ENCODE data around the gene NR5A2.

NR5A2 gene

DNA sequence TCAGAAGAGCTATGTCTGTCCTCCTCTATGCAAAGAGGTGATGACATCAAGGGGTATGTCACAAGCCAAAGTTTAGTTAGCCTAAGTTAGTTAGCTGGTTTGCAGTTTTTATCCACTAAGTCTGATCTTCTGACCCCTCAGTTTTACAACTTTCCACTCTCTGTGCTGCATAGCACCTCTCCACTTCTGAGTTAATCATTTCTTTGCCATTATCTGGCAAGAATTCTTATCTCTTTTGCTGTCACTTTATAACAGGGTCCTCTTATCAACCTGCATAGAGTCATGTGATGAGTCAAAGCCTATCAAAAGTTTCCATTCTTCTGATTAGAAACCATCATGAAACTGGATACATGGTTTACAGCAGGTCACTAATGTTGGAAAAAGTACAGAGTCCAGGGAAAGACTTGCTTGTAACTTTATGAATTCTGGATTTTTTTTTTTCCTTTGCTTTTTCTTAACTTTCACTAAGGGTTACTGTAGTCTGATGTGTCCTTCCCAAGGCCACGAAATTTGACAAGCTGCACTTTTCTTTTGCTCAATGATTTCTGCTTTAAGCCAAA lies at the start of gene NR5A2:
Gene NR5A2 (plus strand): TSS at position 447 of the 560 bp plus-strand sequence. CDS start 138 bp downstream, outside the sequence.
- DNase-seq (ENCODE audit: extremely low spot score, insufficient read length, low read depth) (no peak), FAIRE-seq (peak; percentile 9)

DNA sequence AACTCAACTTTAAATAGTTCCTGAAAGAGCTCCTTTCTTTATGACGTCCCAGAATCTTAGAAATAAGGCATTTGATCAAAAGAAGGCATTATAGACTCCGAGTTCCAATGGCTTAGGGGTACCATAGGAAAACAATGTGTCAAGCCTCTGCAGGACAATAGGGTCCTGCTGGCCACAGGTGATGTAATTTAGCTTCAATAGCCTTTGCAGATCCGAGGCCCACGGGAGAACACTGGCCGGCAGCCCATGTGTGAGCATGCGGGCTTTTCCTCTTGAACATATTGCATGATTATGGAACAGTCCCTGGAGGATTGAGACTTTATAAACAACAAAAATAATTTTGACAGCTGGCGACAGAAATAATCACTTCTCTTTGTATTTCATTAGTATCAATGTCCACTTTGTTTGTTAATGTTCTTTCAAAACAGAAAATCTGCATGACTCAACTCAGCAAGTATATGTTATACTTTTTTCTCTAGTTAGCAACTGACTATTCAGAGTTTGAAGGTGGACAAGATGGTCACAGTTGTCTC lies 49.0 kb upstream of the NR5A2 start:
- DNase-seq (ENCODE audit: extremely low spot score, insufficient read length, low read depth) (no peak), FAIRE-seq (no peak)

DNA sequence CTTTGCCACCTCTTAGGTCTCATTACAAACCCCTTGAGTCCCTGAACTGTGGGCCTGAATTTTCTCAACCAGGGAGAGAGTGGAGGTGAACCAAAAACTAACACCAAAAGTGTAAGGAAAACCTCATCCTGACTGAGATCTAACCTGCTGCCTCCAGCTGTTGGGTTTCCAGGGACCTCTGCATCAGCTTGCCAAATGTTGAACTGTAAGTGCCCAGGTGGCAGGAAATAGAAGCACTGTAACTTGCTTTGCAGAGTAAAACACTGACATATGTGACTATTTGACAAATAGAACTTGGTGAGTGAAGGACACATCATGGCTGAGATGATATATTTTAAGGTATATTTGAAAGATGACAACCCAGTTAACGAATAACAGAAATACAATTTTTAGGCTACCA lies 48.4 kb upstream of the NR5A2 start:
- no peak for FAIRE-seq
- no peak for DNase-seq (ENCODE audit: extremely low spot score, insufficient read length, low read depth)

DNA sequence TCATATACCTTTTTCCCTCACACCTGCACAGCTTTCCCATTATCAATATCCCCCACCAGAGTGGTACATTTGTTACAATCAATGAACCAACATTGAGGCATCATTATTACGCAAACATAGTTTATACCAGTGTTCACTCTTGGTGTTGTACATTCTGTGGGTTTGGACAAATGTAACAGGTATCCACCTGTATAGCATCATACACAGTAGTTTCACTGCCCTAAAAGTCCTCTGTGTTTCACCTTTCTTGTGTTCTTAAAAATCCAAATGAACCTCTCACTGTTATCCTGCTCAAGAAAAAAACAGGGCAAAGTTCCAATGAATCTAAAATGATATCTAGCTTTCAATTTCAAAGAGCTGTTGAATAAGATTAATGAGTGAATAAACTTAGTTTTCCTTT lies 45.9 kb upstream of the NR5A2 start:
- FAIRE-seq, result no peak
- DNase-seq (ENCODE audit: extremely low spot score, insufficient read length, low read depth), result no peak

DNA sequence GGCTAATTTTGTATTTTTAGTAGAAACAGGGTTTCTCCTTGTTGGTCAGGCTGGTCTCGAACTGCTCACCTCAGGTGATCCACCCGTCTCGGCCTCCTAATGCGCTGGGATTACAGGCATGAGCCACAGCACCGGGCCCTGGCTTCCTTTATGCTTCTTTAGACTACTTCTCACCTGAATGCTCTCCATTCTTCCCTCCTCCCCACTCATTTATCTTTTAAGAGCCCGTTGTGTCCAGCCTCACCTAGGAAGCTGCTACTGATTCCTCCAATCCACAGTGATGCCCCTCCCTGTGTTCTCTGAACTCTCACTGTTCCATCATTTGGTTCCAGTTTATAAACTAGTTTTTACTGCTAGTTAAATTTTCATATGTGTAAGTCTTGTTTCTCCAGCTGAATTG lies 44.9 kb upstream of the NR5A2 start:
- no peak for FAIRE-seq
- DNase-seq (ENCODE audit: extremely low spot score, insufficient read length, low read depth), result no peak

DNA sequence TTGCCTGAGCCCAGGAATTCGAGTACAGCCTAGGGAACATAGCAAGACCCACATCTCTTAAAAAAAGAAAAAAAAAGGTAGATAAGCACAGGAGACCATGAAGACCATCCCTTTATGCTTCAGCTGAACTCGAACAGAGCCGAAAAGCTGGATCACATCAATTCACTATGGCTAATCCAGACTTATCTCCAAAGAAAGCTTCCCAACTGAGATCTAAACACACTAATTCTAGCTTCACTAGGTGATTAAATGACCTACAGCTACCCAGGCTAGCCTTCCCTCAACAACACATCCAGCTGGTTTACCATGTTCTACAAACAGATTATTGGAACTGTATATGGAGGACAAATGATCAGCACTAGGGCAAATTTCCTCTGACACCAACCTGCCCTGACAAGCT lies 44.0 kb upstream of the NR5A2 start:
- FAIRE-seq, result no peak

DNA sequence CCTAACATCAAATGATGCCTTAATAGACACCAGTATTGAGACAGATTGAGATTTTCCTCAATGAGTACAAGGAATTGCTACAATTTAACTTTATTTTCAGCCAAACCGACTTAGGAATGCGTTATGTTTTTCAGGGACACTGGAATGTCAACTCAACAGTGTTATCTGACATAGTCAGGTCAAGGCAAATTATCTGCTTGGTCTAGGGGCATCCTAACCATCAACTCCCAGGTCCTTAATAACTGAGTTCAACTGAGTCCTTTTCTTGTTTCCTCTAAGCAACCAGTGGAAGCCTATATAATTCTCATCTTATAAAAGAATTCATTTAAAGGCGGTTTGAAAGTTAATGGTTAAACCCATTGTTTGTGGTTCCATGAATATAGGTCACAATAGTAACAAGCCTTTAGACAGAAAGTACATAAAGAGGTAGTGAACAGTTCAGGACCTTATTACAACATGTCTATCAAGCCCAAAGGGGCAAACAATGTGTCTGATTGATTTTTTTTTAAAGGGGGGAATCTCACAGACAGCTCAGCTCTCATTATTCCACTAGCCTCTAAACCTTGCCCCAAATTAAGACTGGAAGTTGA lies 32.3 kb upstream of the NR5A2 start:
- no peak for DNase-seq (ENCODE audit: extremely low spot score, insufficient read length, low read depth)
- FAIRE-seq, result no peak

More for the DNA sequence above, 44.0 kb upstream of the NR5A2 start:
- DNase-seq (ENCODE audit: extremely low spot score, insufficient read length, low read depth), result no peak

DNA sequence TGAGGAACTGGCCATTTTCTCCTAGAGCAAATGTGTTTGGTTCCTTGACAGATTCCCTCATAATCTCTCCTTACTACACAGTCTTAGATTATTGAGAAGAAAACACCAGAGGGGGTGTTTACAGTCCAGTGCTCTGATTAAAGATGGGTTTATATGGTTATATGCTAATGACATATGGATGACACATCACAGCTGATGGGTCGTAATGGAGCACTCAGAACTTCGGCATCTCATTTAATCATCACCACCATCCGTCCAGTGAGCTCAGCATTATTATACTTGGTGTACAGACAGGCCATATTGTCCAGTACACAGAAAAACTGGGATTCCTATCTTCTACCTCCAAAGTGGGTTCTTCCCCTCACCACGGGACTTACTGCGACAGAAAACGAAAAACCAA lies 22.3 kb upstream of the NR5A2 start:
- DNase-seq (ENCODE audit: extremely low spot score, insufficient read length, low read depth), result no peak

DNA sequence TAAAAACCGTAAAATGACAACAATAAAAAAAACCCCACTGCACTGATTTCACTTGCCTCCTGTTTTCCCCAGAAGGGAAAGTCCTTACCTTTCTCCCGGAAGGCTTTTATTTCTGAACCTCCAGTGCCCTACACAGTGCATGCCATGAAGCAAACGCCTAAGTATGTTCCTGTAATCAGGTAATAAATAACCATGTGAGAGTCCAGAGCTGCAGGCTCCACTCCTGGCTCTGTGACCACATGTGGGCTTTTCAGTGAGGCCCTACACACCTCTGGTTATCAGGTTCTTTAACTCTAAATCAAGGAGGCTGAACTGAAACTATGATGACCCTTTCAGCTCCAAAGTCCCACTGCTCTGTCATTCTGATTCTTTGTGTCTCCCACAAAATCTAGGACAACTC lies 20.8 kb upstream of the NR5A2 start:
- DNase-seq (ENCODE audit: extremely low spot score, insufficient read length, low read depth) (no peak), FAIRE-seq (no peak)

More for the DNA sequence above, 22.3 kb upstream of the NR5A2 start:
- FAIRE-seq, result no peak

DNA sequence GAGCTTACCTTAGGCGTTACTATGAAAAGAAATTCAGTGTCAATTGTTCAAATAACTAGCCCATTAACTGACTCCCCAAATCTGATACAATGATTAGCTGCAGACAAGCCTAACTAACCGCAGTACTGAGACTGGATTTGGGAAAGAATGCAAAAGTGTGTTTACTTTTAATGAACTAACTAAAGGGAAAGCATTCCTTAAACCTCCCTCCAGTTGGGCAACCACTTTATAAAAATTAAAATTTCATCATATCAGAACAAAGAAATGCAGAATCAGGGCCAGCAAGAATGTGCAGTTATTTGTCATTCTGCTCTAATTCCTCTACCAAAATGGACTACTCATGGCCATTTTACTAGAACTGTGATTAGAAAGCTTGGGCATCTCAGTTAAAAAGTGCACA lies 11.7 kb upstream of the NR5A2 start:
- no peak for FAIRE-seq
- DNase-seq (ENCODE audit: extremely low spot score, insufficient read length, low read depth), result no peak

DNA sequence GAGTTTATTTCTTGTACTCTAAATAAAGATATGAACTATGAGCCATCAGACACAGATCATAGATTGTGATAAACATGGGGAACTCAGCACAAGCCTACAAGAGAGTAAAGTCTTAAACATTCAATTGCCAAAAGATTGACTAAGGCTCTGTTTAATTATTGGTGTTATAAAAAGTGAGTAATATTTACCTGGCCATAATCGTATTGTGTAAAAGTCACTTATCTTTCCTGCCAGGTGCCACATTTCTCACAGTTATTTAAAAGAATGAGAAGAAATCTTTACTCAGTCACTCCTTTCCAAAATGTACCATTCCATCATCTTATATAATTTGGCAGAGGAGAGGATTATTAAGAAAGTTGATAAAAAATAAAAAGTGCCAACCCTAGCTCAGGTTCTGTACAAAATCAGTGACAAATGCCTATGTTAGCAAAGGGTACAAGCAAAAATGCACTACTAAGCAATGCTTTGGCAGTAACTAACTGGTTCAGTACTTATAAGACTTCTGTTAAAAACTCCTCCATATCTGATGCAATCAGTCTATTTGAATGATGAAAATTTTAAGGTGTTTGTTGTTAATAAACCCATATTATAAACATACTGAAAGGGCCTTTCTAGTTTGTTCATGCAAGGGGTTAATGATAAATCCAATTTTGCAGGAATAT lies 5.8 kb upstream of the NR5A2 start:
- DNase-seq (ENCODE audit: extremely low spot score, insufficient read length, low read depth) (no peak), FAIRE-seq (no peak)

DNA sequence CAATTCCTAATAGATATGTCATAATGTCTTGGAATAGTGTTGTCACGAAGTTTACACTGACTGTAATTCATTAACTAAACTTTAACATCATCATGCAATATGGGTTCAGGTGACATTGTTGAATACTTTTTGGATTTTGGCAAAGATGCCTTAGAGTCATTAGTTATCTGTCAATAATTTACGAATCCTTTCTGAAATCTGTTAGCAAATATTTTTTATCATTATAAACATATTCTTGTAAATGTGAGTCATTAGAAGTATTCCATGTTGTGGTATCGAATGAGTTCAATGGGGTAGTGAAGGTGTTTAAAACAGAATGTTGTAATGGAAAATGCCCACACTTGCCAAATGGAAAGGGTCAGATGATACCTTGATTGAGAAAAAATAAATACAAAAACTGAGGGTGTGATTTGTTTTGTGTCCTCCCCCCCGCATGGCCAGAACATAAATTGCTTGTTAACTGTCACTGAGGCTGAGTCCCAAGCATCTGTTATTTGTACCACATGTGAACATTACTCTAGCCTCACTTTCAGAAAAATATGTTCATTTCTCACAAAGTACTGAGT lies 5.2 kb upstream of the NR5A2 start:
- FAIRE-seq (no peak), DNase-seq (ENCODE audit: extremely low spot score, insufficient read length, low read depth) (no peak)

DNA sequence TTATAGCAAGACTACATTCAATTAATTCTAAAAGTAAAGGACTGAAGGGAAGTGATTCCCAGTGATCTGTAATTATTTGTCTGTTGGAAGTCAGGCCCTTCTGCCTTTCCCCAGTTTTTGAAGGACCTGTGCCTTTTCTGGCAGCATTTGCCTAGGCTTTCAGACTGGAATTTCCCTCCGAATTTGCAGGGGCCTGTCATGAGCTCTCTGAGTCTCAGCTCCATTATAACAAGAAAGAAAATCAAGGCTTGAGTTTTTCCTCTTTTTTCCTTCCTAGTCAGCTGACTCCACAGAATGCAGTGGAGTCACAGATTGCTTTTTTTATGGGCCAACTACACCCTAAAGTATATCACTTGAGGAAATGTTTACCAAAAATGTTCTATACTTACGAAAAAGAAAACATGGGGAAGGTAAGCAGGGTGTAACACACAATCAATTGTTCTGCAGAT lies 1.1 kb downstream of the NR5A2 start:
- DNase-seq (ENCODE audit: extremely low spot score, insufficient read length, low read depth), result no peak
- FAIRE-seq, result no peak

DNA sequence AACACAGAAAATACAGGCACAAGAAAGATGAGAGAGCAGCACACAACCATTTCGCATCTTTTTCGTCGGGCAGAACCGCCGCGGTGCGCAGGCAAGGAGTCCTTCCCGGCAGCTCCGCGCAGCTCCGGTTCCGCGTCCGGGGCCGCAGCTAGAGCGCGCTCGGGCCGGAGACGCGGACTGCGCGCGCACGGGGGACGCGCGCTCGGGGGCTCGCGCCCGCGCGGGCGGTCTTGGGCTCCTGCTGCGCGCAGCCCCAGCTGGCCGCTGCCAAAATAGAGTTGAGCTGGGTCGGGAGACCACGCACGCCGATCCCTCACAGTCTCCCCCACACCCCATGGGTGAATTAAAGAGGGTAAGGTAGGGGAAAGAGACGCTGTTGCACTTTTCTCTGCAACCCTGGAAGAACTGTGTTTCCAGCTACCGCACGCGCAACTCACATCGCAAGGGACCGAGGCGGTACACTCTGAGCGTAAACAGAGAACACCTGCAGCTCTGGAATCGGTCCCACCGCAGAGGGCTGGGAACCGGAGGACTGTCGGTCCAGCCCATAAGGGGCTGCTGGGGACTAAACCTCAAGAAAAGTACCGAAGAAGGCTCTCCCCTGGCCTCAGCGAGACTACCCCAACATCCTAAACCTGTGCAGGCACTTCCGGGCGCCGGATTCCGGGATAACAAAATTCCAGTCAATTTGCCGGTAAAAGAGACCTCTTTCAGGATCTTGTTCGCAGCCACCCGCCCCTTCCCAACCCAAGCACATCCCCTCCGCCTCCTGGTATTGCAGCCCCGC lies 1.7 kb downstream of the NR5A2 start:
- FAIRE-seq (no peak), DNase-seq (ENCODE audit: extremely low spot score, insufficient read length, low read depth) (no peak)

DNA sequence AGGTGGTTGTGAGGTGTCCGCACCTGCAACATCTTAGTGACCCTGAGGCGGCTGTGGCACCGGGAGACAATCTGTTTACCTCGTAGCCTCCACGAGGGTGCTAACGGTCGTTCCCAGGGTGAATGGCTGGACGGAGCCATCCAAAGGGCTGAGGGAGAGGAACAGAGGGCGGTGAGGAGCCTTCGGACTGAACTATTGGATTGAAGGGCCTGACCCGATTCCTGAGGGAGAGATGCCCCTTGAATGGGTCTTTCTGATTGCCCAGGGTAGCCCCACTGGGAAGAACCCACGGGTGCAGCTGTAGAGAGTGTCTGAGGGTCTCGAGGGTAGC lies 2.3 kb downstream of the NR5A2 start:
- FAIRE-seq, result no peak
- DNase-seq (ENCODE audit: extremely low spot score, insufficient read length, low read depth), result no peak

DNA sequence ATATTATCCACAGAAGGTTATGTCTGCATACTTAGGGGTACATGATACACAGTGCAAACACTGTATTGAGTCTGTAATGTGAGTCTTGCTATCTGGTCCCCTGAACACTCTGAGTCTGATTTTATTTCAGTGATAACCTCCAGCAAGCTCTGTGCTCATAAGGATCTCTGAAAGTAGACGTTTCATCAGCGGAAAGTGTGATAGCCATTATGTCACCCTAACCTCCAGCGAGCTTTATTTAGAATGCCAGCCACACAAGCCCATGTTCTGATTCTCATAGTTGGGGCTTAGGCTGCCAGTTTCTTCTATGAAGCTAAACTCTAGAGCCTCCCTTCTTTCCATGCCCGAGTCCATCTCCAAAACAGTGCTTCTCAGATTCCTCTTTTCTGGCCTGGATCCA lies 3.3 kb downstream of the NR5A2 start:
- DNase-seq (ENCODE audit: extremely low spot score, insufficient read length, low read depth) (no peak), FAIRE-seq (no peak)

DNA sequence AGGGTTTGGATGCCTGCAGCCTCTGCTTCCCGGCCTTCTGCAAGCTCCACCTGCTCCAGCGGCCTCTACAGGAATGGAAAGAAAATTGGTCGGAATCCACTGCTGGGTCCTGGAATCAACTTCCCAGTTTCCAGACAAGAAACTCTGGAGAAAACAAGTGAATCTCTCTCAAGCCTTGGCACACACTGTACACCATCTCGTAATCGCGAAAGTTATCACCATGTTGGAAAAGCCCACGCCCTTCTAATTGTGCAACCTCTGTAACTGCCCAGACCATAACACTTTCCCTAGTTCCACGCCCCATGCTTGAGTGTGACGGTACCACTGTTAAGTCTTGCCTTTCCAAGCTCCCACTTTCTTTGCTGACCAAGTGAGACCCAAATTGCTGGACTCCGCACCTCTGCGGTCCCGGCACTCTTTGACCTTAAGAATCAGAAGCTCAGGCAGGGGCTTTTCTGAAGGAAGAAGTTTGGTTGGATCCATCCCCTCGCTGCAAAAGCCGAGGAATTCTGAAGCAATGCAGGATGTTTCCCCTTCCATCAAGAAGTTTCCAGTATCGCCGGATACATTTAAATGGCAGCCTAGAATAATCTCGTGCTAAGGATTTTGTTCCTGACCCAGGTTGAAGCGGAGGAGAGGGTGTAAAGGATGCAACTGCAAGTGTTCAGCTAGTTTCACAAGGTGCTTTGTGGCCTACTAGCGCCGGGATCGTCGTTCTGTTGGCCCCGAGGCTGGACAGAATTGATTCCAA lies 6.2 kb downstream of the NR5A2 start:
- FAIRE-seq, result no peak

DNA sequence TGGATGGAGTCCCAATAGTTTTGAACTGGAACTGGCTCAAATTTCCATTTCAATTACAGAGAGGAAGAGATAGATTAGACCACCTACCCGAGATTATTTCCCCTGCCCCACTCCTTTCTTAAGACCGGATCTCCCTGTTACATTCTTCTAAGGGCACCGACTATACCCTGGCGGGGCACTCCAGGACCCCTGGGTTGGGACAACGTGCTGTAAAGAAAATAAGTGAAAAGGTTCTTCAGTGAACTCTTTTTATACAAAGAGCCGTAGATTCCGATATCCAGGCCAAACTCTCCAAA lies 6.7 kb downstream of the NR5A2 start:
- no peak for FAIRE-seq
- DNase-seq (ENCODE audit: extremely low spot score, insufficient read length, low read depth), result no peak

More for the DNA sequence above, 6.2 kb downstream of the NR5A2 start:
- DNase-seq (ENCODE audit: extremely low spot score, insufficient read length, low read depth), result no peak

DNA sequence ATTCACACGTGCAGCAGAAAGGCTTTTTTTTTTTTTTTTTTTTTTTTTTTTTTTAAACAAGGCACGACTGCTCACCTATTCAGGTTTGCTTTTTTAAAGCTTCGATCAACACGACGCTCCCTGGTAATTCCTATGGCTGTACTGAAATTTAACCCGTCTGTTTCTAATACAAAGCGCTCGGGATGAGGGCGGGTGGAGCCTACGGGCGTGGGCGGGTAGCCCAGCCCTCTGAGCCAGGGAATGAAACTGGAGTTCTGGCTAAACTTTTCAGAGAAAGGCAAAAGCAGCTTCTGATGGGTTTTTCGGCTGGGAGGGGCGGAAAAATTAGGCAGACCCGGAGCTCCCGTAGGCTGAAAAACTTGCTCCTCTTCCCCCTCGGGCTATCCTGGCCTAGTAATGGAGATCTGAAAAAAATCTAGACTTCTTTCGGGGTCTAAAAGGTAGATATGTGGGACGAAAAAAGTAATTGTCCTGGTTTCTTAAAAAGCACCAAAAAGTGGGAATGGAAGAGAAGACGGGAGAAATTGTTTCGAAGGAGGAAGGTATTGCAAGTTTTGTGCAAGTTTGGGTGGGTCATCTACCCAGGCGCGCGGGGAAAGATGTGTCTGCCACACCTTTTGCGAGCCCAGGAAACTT lies 7.4 kb downstream of the NR5A2 start:
- DNase-seq (ENCODE audit: extremely low spot score, insufficient read length, low read depth), result no peak
- no peak for FAIRE-seq

All from GM18507 (cell line).